Endometrial microvascular endothelial cells (primary cell): ENCODE data around the gene PCDH11Y. TPM values are rescaled to one million over a fixed set of nuclear protein-coding genes. Genes with fewer than 3 reads are reported as not detected.
"Not testable (repeated sequence)": the region's sequence is repeated elsewhere in the genome, so short reads cannot be mapped to it uniquely, and the experiment has no call there.

Experiments
- in situ Hi-C: cut with HindIII; loops from 2 replicates; pipeline ENCODE4 v1.10.0; 2017; ENCODE audit warnings: low sequenced_read_pairs, low pct_unique_long_range_greater_than_20kb; ENCODE audit errors: inconsistent ontology term
- total RNA-seq: library from RNA; depleted of rRNA; stranded (reverse); fragments of >200 nt; gene quantifications from one replicate; pipeline ENCODE4 v1.2.3, GENCODE V29; 2015; ENCODE audit errors: inconsistent ontology term

Gene PCDH11Y
- total RNA-seq, result not detected

GRCh38 chrY:5000057-5000456, at the start of gene PCDH11Y:
Gene PCDH11Y, plus strand, starts transcription at chrY:5000296. Its CDS starts 56,804 bp downstream, at chrY:5057100.
- in situ Hi-C loops, result not testable (repeated sequence)

- in situ Hi-C loops, result not testable (repeated sequence)
These were observed 32.2 kb upstream of the PCDH11Y start for GRCh38 chrY:4967894-4968293.

GRCh38 chrY:4991743-4992400, 8.2 kb upstream of the PCDH11Y start:
- in situ Hi-C loops, result not testable (repeated sequence)

- in situ Hi-C loops, result not testable (repeated sequence)
These were observed 5.2 kb upstream of the PCDH11Y start for GRCh38 chrY:4994892-4995291.

GRCh38 chrY:5002476-5003184, 2.5 kb downstream of the PCDH11Y start:
- in situ Hi-C loops, result not testable (repeated sequence)

- in situ Hi-C loops, result not testable (repeated sequence)
These were observed 39.0 kb downstream of the PCDH11Y start for GRCh38 chrY:5038972-5039523.

GRCh38 chrY:5083017-5083416, 82.9 kb downstream of the PCDH11Y start:
- in situ Hi-C loops, result not testable (repeated sequence)

GRCh38 chrY:5182998-5183397, 182.9 kb downstream of the PCDH11Y start:
- in situ Hi-C loops, result not testable (repeated sequence)

- in situ Hi-C loops, result not testable (repeated sequence)
These were observed 215.0 kb downstream of the PCDH11Y start for GRCh38 chrY:5215116-5215515.

GRCh38 chrY:5324931-5325330, 324.8 kb downstream of the PCDH11Y start:
- in situ Hi-C loops, result not testable (repeated sequence)

GRCh38 chrY:5342220-5342619, 342.1 kb downstream of the PCDH11Y start:
- in situ Hi-C loops, result not testable (repeated sequence)

- in situ Hi-C loops, result not testable (repeated sequence)
These were observed 543.6 kb downstream of the PCDH11Y start for GRCh38 chrY:5543705-5544104.

GRCh38 chrY:5638589-5638988, 638.5 kb downstream of the PCDH11Y start:
- in situ Hi-C loops, result not testable (repeated sequence)

GRCh38 chrY:5679265-5679664, 679.2 kb downstream of the PCDH11Y start:
- in situ Hi-C loops, result not testable (repeated sequence)

- in situ Hi-C loops, result not testable (repeated sequence)
These were observed 708.6 kb downstream of the PCDH11Y start for GRCh38 chrY:5708727-5709126.

GRCh38 chrY:5709788-5710381, 709.8 kb downstream of the PCDH11Y start:
- in situ Hi-C loops, result not testable (repeated sequence)

GRCh38 chrY:5761403-5761802, 761.3 kb downstream of the PCDH11Y start:
- in situ Hi-C loops, result not testable (repeated sequence)

GRCh38 chrY:5776485-5776884, 776.4 kb downstream of the PCDH11Y start:
- in situ Hi-C loops, result not testable (repeated sequence)
